Loucy (cell line): ENCODE measurements around the gene CHRM1.

Experiments used
- H2AFZ ChIP-seq: fragments of 200-600 bp; sonication (generic); 2 replicates; pipeline ENCODE4 v1.6.0; 2016; ENCODE audit warnings: antibody characterized with exemption, mild to moderate bottlenecking, low read length, moderate library complexity
- H3F3A ChIP-seq: fragments of 200-600 bp; 2 replicates; pipeline ENCODE4 v1.6.0; 2016; ENCODE audit warnings: antibody characterized with exemption, low read depth, mild to moderate bottlenecking
- H3K27me3 ChIP-seq: fragments of 200-600 bp; sonication (generic); 2 replicates; pipeline ENCODE4 v1.6.1; 2014; ENCODE audit warnings: low read length, mild to moderate bottlenecking; ENCODE audit not compliant: insufficient read depth, poor library complexity, severe bottlenecking
- H3K36me3 ChIP-seq: fragments of 200-600 bp; sonication (generic); 2 replicates; pipeline ENCODE4 v1.6.1; 2016; ENCODE audit warnings: low read length; ENCODE audit not compliant: insufficient read depth
- H3K4me1 ChIP-seq: fragments of 200-600 bp; sonication (generic); 2 replicates; pipeline ENCODE4 v1.5.1; 2014; ENCODE audit warnings: low read length, mild to moderate bottlenecking; ENCODE audit not compliant: insufficient read depth, poor library complexity, severe bottlenecking
- H3K4me2 ChIP-seq: fragments of 200-600 bp; sonication (generic); 2 replicates; pipeline ENCODE4 v1.6.0; 2014; ENCODE audit warnings: antibody characterized with exemption, low read length, low read depth, mild to moderate bottlenecking; ENCODE audit not compliant: poor library complexity, severe bottlenecking
- H3K4me3 ChIP-seq: fragments of 200-600 bp; sonication (generic); 2 replicates; pipeline ENCODE4 v1.5.1; 2014; ENCODE audit warnings: low read length, mild to moderate bottlenecking, mixed read lengths; ENCODE audit not compliant: poor library complexity, severe bottlenecking
- H3K79me2 ChIP-seq: fragments of 200-600 bp; sonication (generic); 2 replicates; pipeline ENCODE4 v1.6.1; 2014; ENCODE audit warnings: low read length; ENCODE audit not compliant: insufficient read depth
- H3K9ac ChIP-seq: fragments of 200-600 bp; sonication (generic); 2 replicates; pipeline ENCODE4 v1.6.0; 2014; ENCODE audit warnings: mild to moderate bottlenecking, low read depth, low read length, moderate library complexity; ENCODE audit not compliant: poor library complexity, severe bottlenecking
- H3K9me2 ChIP-seq: fragments of 200-600 bp; sonication (generic); replicated peaks from 2 replicates; pipeline ENCODE4 v1.6.1; 2016; ENCODE audit warnings: low read depth, low read length, mixed read lengths
- H3K9me3 ChIP-seq: fragments of 200-600 bp; sonication (generic); 2 replicates; pipeline ENCODE4 v1.6.1; 2014; ENCODE audit warnings: mild to moderate bottlenecking, antibody characterized with exemption, low read length, low read depth; ENCODE audit not compliant: insufficient read depth
- H4K20me1 ChIP-seq: fragments of 200-600 bp; sonication (generic); 2 replicates; pipeline ENCODE4 v1.6.0; 2014; ENCODE audit warnings: antibody characterized with exemption, low read length, mild to moderate bottlenecking; ENCODE audit not compliant: insufficient read depth, poor library complexity, severe bottlenecking
- EZH2phosphoT487 ChIP-seq: fragments of 200-600 bp; IDR thresholded peaks from 2 replicates; pipeline ENCODE4 v1.6.1; 2018; ENCODE audit warnings: antibody characterized with exemption, mild to moderate bottlenecking, moderate library complexity, borderline replicate concordance
- TF ChIP-seq, protein P1 (sequence below): fragments of 200-600 bp; sonication (generic); conservative IDR thresholded peaks from 2 replicates; pipeline ENCODE4 v1.5.1; 2014; ENCODE audit warnings: mild to moderate bottlenecking, antibody characterized with exemption, low read length

CHRM1 gene

DNA sequence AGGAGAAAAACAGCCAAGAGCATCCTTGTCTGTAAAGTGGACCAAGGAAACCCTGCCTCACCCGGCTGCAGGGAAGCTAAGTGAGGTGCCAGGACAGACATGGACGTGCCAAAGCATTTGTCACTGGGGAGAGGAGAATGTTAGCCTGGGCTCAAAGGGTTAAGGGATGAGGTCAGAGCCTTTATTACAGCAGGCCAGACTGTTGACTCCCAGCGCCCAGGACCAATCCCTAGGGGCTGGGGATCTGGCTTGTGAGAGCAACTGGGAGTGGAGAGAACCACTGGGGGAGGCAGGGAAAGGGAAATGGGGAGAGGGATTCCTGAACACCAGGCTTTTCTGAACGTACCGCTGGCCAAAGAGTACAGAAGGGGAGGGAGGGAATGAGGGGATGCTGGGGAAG is 2.6 kb downstream of the CHRM1 start:
- H3K9ac ChIP-seq, result no peak overlapping the region
- H3K9me2 ChIP-seq, result no peaks in the 10 kb centered on the region
- no peaks in the 10 kb centered on the region for H3K4me1 ChIP-seq
- no peak overlapping the region for H2AFZ ChIP-seq
- H3K36me3 ChIP-seq, result no peaks in the 10 kb centered on the region
- H3F3A ChIP-seq, result no peaks in the 10 kb centered on the region
- no peaks in the 10 kb centered on the region for H3K9me3 ChIP-seq
- H3K79me2 ChIP-seq, result no peaks in the 10 kb centered on the region
- no peak overlapping the region for H3K4me3 ChIP-seq
- no peaks in the 10 kb centered on the region for H3K27me3 ChIP-seq
- no peaks in the 10 kb centered on the region for H4K20me1 ChIP-seq
- TF ChIP-seq, protein P1, sequence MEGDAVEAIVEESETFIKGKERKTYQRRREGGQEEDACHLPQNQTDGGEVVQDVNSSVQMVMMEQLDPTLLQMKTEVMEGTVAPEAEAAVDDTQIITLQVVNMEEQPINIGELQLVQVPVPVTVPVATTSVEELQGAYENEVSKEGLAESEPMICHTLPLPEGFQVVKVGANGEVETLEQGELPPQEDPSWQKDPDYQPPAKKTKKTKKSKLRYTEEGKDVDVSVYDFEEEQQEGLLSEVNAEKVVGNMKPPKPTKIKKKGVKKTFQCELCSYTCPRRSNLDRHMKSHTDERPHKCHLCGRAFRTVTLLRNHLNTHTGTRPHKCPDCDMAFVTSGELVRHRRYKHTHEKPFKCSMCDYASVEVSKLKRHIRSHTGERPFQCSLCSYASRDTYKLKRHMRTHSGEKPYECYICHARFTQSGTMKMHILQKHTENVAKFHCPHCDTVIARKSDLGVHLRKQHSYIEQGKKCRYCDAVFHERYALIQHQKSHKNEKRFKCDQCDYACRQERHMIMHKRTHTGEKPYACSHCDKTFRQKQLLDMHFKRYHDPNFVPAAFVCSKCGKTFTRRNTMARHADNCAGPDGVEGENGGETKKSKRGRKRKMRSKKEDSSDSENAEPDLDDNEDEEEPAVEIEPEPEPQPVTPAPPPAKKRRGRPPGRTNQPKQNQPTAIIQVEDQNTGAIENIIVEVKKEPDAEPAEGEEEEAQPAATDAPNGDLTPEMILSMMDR, result no peak
- no peak for TF ChIP-seq EZH2phosphoT487
- no peak overlapping the region for H3K4me2 ChIP-seq

- TF ChIP-seq, protein P1, result no peak
- no peaks in the 10 kb centered on the region for H3K9me2 ChIP-seq
- H3K4me2 ChIP-seq, result no peak overlapping the region
- H2AFZ ChIP-seq, result no peak overlapping the region
- no peaks in the 10 kb centered on the region for H3K79me2 ChIP-seq
- H3K27me3 ChIP-seq, result no peaks in the 10 kb centered on the region
- H3K4me1 ChIP-seq, result no peaks in the 10 kb centered on the region
- H3K36me3 ChIP-seq, result no peaks in the 10 kb centered on the region
- H3F3A ChIP-seq, result no peaks in the 10 kb centered on the region
- no peaks in the 10 kb centered on the region for H4K20me1 ChIP-seq
- no peak overlapping the region for H3K4me3 ChIP-seq
- H3K9me3 ChIP-seq, result no peaks in the 10 kb centered on the region
- no peak overlapping the region for H3K9ac ChIP-seq
These were observed 3.2 kb downstream of the CHRM1 start for GRCh38 chr11:62917906-62918502.

- no peaks in the 10 kb centered on the region for H4K20me1 ChIP-seq
- no peaks in the 10 kb centered on the region for H3K36me3 ChIP-seq
- TF ChIP-seq EZH2phosphoT487, result no peak
- TF ChIP-seq, protein P1, result no peak
- no peaks in the 10 kb centered on the region for H3K79me2 ChIP-seq
- H3K9ac ChIP-seq, result no peak overlapping the region
- H3F3A ChIP-seq, result no peaks in the 10 kb centered on the region
- no peak overlapping the region for H3K4me3 ChIP-seq
- H2AFZ ChIP-seq, result no peak overlapping the region
- no peaks in the 10 kb centered on the region for H3K27me3 ChIP-seq
- H3K9me2 ChIP-seq, result no peaks in the 10 kb centered on the region
- H3K4me1 ChIP-seq, result peaks cover 7% of the 10 kb centered on the region
- no peaks in the 10 kb centered on the region for H3K9me3 ChIP-seq
- no peak overlapping the region for H3K4me2 ChIP-seq
These were observed 6.7 kb downstream of the CHRM1 start for GRCh38 chr11:62914416-62914815.
